Measurements from ENCODE around the gene SLA2.

DNA sequence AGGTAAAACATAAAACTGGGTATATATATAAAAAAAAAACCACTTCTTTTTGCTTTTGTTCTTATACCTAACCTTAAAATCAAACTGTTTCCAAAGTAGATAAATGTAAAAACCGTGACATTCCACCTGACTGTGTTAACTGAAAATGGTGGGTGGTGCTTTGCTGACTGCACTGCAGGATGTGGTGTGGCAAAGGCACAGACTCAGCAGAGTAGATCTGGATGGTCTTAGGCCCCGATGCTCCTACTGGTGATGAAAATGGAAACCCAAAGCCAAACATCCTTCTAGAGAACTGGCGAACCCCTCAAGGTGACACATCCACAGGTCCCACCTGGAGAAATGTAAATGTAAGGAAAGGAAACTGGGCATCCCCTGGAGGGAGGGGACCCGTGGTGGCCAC lies 63.7 kb downstream of the SLA2 start:
- no peak for TF ChIP-seq POLR2A (IDR thresholded peaks at IDR 0.05)
- TF ChIP-seq, protein P1, sequence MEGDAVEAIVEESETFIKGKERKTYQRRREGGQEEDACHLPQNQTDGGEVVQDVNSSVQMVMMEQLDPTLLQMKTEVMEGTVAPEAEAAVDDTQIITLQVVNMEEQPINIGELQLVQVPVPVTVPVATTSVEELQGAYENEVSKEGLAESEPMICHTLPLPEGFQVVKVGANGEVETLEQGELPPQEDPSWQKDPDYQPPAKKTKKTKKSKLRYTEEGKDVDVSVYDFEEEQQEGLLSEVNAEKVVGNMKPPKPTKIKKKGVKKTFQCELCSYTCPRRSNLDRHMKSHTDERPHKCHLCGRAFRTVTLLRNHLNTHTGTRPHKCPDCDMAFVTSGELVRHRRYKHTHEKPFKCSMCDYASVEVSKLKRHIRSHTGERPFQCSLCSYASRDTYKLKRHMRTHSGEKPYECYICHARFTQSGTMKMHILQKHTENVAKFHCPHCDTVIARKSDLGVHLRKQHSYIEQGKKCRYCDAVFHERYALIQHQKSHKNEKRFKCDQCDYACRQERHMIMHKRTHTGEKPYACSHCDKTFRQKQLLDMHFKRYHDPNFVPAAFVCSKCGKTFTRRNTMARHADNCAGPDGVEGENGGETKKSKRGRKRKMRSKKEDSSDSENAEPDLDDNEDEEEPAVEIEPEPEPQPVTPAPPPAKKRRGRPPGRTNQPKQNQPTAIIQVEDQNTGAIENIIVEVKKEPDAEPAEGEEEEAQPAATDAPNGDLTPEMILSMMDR (IDR thresholded peaks at IDR 0.05), result no peak
